Brain microvascular endothelial cell (primary cell): ENCODE measurements around the gene PTPRT.

Experiments
- DNase-seq: peaks from one replicate; pipeline ENCODE4 v3.0.0-alpha.2; 2020
- H3K27ac ChIP-seq: fragments of 250-450 bp; sonication (Bioruptor Pico); 2 replicates; pipeline ENCODE4 v1.5.1; 2020; ENCODE audit warnings: mild to moderate bottlenecking, moderate library complexity
- H3K27me3 ChIP-seq: fragments of 250-450 bp; sonication (Bioruptor Pico); replicated peaks from 2 replicates; pipeline ENCODE4 v1.5.1; 2020; ENCODE audit warnings: mild to moderate bottlenecking
- H3K36me3 ChIP-seq: fragments of 250-450 bp; sonication (Bioruptor Pico); replicated peaks from 2 replicates; pipeline ENCODE4 v1.5.1; 2020; ENCODE audit warnings: mild to moderate bottlenecking
- H3K4me3 ChIP-seq: 2 replicates; pipeline ENCODE4 v1.5.1; 2011; ENCODE audit warnings: low read depth, mild to moderate bottlenecking, control low read depth, low read length, moderate library complexity
- CTCF ChIP-seq: IDR thresholded peaks from 2 replicates; pipeline ENCODE4 v1.5.1; 2011; ENCODE audit warnings: low read depth, mild to moderate bottlenecking, moderate library complexity, low read length, control low read depth, inconsistent platforms; ENCODE audit errors: missing control alignments
- in situ Hi-C: cut with HindIII; loops from 2 replicates; pipeline ENCODE4 v1.10.0; 2017; ENCODE audit warnings: low sequenced_read_pairs, low pct_ligation_motif_present

Gene PTPRT

GRCh38 chr20:42051921-42052320 lies 1137.8 kb downstream of the PTPRT start:
- Histone ChIP-seq H3K27ac (no peak overlapping the region), H3K4me3 (no peak overlapping the region), H3K27me3 (no peaks in the 10 kb centered on the region), H3K36me3 (no peaks in the 10 kb centered on the region)
- DNase-seq, result no peak
- no peak for TF ChIP-seq CTCF
- in situ Hi-C loops, result no loop called here

- in situ Hi-C loops, result no loop called here
- no peaks in the 10 kb centered on the region for H3K27me3 ChIP-seq
- H3K4me3 ChIP-seq, result no peak overlapping the region
- TF ChIP-seq CTCF, result no peak
- no peaks in the 10 kb centered on the region for H3K36me3 ChIP-seq
- DNase-seq, result no peak
- no peak overlapping the region for H3K27ac ChIP-seq
Observed at GRCh38 chr20:42046371-42047085, 1143.2 kb downstream of the PTPRT start.

- no peak overlapping the region for H3K4me3 ChIP-seq
- DNase-seq, result no peak
- H3K27me3 ChIP-seq, result no peaks in the 10 kb centered on the region
- no peak overlapping the region for H3K27ac ChIP-seq
- in situ Hi-C loops, result no loop called here
- no peak for TF ChIP-seq CTCF
- H3K36me3 ChIP-seq, result no peaks in the 10 kb centered on the region
Observed at GRCh38 chr20:42043921-42044320, 1145.8 kb downstream of the PTPRT start.

- in situ Hi-C loops, result no loop called here
- no peak for TF ChIP-seq CTCF
- no peak for DNase-seq
- Histone ChIP-seq H3K27ac (no peak overlapping the region), H3K36me3 (no peaks in the 10 kb centered on the region), H3K4me3 (no peak overlapping the region), H3K27me3 (no peaks in the 10 kb centered on the region)
Observed at GRCh38 chr20:42041000-42041565, 1148.6 kb downstream of the PTPRT start.

GRCh38 chr20:42027746-42028268 lies 1161.9 kb downstream of the PTPRT start:
- no peaks in the 10 kb centered on the region for H3K27me3 ChIP-seq
- H3K27ac ChIP-seq, result no peak overlapping the region
- in situ Hi-C loops, result no loop called here
- no peak for DNase-seq
- H3K36me3 ChIP-seq, result no peaks in the 10 kb centered on the region
- no peak for TF ChIP-seq CTCF
- no peak overlapping the region for H3K4me3 ChIP-seq
